HuH-7.5 (cell line): ENCODE results near the gene ESCO1.
"Not testable (repeated sequence)": the region's sequence is repeated elsewhere in the genome, so short reads cannot be mapped to it uniquely, and the experiment has no call there.

Experiments
- DNase-seq: peaks from one replicate; pipeline ENCODE4 v3.0.0; 2011; ENCODE audit warnings: low spot score

Gene ESCO1

DNA sequence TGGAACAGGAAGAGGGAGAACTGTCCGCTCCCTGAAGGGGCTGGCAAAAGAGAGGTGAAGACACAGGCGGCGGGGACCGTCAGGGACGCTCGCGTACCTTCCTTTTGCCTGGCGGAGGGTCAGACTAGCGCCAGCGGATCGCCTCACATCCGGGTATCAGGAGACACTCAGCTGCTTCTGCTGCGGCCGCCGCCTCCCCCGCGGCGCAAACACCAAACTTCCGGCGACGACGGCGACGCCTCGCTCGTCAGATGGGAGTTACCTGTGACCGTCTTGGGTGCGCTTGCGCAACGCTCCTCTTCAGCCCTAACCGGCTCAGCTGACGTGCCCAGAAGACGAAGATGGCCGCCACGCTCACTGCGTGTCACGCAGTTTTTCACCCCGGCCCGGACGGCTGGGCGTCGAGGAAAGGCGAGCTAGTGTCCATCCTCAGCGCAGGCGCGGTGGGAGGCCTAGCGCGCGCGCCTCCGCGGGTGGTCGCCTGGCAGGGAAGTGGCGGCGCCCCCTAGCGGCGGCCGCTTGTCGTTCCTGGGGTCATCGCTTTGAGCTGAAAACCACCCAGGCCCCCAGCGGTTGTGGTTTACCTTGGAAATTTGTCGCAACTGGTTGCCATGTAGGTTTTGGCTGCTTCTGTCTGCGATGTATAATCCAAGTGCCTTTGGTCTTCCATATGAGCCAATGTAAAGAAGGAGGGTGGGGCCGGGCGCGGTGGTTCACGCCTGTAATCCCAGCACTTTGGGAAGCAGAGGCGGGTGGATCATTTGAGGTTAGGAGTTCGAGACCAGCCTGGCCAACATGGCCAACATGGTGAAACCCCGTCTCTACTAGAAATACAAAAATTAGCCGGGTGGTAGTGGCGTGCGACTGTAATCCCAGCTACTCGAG lies at the start of gene ESCO1:
Gene ESCO1 (minus strand): TSS at position 179 of the 885 bp plus-strand sequence. CDS start 25,861 bp downstream, outside the sequence.
- DNase-seq = peak; percentile 88

- not testable (repeated sequence) for DNase-seq
Measured at GRCh38 chr18:21640375-21640774, 39.9 kb upstream of the ESCO1 start.

- no peak for DNase-seq
Measured at GRCh38 chr18:21638822-21639221, 38.3 kb upstream of the ESCO1 start.

DNA sequence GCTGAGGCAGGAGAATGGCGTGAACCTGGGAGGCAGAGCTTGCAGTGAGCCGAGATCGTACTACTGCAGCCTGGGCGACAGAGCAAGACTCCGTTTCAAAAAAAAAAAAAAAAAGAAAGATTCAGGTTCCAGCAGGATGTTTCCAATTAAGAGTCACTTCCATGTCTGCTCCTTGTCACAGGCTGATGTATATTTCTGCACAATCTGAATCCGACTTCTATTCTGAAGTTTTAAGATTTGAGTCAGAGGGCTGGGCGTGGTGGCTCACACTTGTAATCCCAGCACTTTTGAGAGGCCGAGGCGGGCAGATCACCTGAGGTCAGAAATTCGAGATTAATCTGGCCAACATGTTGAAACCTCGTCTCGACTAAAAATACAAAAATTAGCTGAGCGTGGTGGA lies 36.3 kb upstream of the ESCO1 start:
- DNase-seq = no peak

DNA sequence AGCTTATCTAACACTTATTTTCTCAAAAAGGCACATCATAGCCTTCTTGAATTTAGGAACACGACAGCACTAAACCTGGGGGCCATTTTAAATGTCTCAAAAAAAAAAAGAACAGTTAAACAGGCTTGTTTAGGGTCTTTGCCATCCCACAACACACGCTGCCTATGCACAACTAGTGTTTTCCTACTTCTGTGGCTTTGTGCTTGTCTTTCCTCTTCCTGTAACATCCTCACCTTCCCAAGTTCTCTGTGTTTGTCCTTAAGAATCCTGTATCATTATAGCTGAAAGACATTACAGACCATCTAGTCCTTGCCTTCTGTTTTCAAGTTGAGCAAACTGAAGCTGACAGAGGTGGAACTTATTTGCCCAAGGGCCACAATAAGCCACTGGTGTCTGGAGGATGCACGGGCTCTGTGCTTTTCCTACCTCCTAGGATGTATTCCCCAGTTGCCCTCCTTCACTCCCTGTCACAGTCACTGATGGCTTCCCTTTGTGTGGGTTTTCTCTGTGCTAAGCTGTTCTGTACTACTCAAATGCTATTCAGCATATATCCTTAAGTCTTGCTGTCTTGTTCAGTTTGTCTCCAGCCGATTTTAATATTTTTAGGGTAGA lies 34.2 kb upstream of the ESCO1 start:
- DNase-seq = no peak

- no peak for DNase-seq
Measured at GRCh38 chr18:21632393-21632792, 31.9 kb upstream of the ESCO1 start.

DNA sequence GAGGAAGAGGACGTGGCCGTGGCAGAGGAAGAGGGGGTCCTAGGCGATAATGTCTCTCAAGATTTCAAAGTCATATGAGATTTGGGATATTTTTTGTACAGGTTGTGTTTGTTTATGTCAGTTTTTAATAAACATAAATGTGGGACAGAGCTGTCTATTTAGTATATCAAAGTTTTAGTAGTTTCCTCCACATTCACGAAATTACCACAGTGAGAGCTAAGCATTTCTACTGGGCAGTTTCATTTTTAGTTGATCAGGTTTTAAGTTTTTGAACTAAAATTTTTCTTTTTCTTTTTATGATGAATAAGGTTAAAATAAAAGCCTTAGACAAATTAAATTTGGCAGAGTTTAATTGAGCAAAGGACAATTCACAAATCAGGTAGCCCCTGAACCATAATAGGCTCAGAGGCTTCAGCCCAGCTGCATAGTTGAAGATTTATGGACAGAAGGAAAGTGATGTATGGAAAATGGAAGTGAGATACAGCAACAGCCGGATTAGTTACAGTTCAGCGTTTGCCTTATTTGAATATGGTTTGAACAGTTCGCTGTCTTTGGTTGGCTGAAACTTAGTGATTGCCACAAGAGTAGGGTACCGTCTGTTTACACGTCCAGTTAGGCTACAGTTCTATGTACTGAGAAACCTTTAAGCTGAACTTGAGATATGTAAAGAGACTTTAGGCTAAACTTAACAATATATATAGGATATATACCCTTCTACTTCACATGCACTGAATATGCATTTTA lies 28.8 kb upstream of the ESCO1 start:
- DNase-seq = no peak

GRCh38 chr18:21621640-21622039 lies 21.1 kb upstream of the ESCO1 start:
- not testable (repeated sequence) for DNase-seq

- peak; percentile 83 for DNase-seq
Measured at GRCh38 chr18:21612125-21613039, 11.9 kb upstream of the ESCO1 start, which contains the start of gene SNRPD1. SNRPD1 (plus strand) TSS chr18:21612314; CDS start chr18:21612430, 116 bp downstream.

DNA sequence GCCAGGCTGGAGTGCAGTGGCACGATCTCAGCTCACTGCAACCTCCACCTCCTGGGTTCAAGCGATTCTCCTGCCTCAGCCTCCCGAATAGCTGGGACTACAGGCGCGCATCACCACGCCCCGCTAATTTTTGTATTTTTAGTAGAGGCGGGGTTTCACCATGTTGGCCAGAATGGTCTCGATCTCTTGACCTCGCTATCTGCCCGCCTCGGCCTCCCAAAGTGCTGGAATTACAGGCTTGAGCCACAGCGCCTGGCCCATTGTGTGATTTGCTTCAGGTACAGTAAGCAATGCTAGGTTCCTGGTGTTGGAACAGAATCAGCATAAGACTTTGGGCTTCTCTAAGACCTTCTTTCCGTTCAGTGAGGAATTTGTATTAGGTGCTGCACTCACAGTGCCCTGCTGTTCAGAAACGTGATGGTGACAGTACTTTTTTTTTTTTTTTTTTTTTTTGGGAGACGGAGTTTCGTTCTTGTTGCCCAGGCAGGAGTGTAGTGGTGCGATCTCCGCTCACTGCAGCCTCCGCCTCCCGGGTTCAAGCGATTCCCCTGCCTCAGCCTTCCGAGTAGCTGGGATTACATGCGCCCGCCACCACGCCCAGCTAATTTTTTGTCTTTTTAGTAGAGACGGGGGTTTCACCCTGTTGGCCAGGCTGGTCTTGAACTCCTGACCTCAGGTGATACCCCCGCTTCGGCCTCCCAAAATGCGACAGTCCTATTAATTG lies 11.1 kb upstream of the ESCO1 start:
- not testable (repeated sequence) for DNase-seq

GRCh38 chr18:21605213-21605612 lies 4.7 kb upstream of the ESCO1 start:
- DNase-seq = no peak

DNA sequence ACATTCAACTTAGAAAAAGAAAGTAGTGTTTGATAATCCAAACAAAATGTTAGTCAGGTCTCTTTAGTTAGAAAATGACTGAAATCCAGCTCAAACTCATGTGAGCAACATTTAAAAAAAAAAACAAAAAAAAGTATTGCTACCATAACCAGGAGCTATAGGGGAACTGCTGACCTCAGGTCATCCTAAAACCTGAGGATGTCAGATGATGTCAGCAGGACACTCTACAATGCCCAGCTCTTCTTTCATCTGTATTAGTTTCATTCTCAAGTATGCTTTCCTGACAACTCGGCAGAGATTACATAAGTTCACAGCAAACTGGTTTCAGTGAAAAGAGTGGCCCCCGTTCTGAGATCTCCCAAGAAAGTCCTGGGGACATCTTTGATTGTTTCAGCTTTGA lies 4.2 kb upstream of the ESCO1 start:
- no peak for DNase-seq

DNA sequence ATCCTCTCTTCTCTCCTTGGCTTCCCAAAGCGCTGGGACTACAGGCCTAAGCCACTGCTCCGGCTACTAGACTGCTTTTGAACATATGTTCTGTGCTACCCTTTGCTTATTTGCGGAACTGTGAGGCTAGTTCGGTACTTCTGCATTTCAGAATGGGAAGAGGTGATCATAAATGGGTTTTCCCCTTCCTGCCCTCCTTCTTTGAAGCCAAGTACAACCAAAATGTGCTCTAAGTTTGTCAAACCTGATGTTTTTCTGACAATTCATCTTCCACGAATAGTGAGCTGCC lies 1.7 kb upstream of the ESCO1 start:
- no peak for DNase-seq

GRCh38 chr18:21599585-21600525 lies 649 bp downstream of the ESCO1 start:
- DNase-seq = peak; percentile 67

DNA sequence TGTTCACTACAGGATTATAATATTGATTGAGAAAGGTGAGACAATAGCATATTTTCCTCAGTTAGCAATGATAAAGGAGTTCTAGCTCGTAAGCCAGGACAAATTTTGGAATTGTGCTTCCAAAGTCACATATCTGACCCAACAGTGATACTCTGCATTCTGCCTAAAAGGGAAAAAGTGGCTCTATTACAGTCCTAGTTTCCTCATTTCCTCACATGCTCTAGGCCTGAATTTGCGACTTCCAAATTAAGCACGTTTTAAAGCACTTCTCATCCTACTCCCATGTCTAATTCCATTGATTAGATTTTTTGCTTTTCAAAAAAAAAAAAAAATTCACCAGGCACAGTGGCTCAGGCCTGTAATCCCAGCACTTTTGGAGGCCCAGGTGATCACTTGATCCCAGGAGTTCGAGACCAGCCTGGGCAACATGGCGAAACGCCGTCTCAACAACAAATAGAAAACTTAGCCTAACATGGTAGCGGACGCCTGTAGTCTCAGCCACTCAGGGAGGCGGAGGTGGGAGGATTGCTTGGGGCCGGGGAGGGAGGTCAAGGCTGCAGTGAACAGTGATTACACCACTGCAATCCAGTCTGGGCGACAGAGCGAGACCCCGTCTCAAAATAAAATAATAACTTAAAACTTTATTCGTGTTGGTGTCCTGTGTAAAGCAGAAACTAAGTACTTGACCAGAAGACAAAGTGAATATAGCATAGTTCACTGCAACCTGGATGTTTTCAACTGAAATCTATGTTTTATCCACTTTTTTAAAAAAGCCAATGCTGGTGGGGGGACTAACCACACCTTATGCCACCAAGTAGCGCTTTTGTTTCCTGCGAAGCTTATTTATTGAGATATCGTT lies 1.5 kb downstream of the ESCO1 start:
- DNase-seq = no peak

DNA sequence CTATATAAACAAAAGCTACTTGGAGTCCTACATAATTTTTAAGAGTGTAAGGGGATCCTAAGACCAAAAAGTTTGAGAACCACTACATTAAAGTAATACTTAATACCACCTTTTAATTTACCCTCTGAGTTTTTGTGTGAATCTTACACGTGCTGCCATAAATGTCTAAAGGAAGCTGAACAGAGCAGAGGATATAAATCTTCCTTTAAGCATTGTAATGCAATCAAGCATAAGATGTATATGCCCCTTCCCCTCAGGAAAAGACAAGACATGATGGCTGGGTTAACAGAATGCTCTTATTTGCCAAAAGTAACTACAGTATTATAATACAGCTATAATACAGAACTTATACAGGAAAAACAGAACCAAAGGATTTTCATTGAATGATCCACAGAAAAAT lies 2.9 kb downstream of the ESCO1 start:
- no peak for DNase-seq

DNA sequence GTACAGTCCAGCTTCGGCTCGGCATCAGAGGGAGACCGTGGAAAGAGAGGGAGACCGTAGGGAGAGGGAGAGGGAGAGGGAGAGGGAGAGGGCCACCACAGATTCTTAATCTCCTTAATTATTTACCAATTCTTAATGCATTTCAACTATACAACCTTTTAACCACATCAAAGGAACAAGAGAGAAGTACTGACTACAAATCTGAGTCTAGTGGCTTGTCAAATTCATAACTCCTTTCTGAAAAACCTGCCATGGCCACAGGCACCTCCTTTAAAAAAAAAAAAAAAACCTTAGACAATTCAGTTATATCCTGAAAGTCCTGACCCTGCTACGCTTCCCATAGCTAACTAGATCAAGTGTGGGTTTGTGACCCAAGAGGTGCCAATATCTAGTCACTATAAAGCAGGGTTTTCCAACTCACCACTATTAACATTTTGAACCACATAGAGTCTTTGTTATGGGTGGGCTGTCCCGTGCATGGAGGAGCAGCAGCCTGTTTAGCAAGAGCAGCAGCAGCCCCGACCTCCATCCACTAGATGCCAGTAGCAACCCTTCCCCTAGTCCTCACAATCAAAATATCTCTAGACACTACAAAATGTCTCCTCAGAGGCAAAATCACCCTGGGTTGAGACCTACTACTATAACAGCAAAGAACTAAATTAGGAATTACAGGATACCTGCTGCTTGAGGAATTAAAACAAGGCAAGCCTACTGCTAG lies 6.8 kb downstream of the ESCO1 start:
- no peak for DNase-seq

GRCh38 chr18:21592361-21592760 lies 8.1 kb downstream of the ESCO1 start:
- DNase-seq = not testable (repeated sequence)
